Astrocyte of the cerebellum (primary cell): ENCODE data around the gene DNAH8.

Source experiments
- DNase-seq: peaks from one replicate; pipeline ENCODE4 v3.0.0-alpha.2; 2011; ENCODE audit warnings: low read depth
- H3K4me3 ChIP-seq: 2 replicates; pipeline ENCODE4 v1.5.1; 2011; ENCODE audit warnings: mild to moderate bottlenecking, low read depth, low read length, moderate library complexity
- CTCF ChIP-seq: IDR thresholded peaks from 2 replicates; pipeline ENCODE4 v1.5.1; 2012; ENCODE audit warnings: low read length, low read depth, moderate library complexity, mild to moderate bottlenecking; ENCODE audit errors: missing control alignments
- in situ Hi-C: cut with HindIII; loops from 2 replicates; pipeline ENCODE4 v1.10.0; 2017; ENCODE audit warnings: low sequenced_read_pairs

The DNAH8 gene

GRCh38 chr6:39063526-39063925 lies 348.4 kb downstream of the DNAH8 start:
- DNase-seq: no peak
- in situ Hi-C loops: no loop called here
- H3K4me3 ChIP-seq: no peak overlapping the region
- TF ChIP-seq CTCF: no peak

DNA sequence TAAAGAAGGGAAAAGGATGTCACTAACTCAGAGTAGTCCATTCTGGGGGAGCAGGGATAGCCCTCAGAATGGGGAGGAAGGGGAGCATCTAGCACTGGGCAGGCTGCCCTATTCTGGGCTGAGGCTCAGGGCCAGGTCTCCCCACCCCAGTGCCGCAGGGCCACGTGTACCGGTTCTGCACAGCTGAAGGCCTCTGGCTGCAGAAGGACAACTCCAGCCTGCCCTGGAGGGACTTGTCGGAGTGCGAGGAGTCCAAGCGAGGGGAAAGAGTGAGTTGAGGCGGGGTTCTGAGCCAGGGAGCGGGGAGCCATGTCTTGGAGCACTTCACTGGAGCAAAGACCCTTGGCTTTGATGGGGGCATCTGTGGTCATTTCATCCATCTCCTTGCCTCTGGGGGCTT lies 350.4 kb downstream of the DNAH8 start:
- H3K4me3 ChIP-seq: no peak overlapping the region
- in situ Hi-C loops: no loop called here
- no peak for DNase-seq
- TF ChIP-seq CTCF: no peak

DNA sequence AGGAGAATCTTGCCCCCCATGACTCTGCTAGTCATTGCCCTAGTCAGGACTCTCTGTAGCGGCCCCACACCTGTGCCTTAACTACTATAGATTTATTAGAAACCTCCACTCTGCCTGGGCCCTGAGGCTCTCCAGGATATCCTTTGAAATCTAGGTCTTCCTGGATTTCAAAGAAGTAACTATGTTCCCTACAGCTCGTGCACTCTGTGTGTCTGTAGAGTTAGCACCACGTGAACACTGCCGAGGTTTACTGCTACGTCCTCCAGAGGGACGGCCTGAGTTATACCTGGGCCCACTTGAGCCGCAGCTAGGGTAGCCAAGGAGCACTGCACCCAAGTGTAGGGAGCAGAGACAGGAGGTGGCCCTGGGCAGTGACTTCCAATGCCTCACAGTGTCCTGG lies 353.3 kb downstream of the DNAH8 start:
- in situ Hi-C loops: no loop called here
- no peak for DNase-seq
- no peak overlapping the region for H3K4me3 ChIP-seq
- TF ChIP-seq CTCF: no peak

DNA sequence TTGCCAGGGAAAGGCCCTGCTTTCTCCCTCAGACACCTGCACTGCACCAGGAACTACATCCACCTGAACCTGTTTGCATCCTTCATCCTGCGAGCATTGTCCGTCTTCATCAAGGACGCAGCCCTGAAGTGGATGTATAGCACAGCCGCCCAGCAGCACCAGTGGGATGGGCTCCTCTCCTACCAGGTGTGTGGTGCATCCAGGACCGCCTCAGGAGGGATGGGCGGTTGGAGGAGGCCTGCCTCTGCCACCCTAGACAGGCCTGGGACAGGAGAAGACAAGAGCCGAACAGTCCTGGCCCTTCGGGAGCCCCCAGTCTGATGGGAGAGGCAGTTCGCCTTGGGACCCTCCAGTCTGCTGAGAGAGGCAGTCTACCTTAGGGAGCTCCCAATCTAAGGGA lies 357.7 kb downstream of the DNAH8 start:
- H3K4me3 ChIP-seq: no peak overlapping the region
- no peak for DNase-seq
- in situ Hi-C loops: no loop called here
- TF ChIP-seq CTCF: no peak

DNA sequence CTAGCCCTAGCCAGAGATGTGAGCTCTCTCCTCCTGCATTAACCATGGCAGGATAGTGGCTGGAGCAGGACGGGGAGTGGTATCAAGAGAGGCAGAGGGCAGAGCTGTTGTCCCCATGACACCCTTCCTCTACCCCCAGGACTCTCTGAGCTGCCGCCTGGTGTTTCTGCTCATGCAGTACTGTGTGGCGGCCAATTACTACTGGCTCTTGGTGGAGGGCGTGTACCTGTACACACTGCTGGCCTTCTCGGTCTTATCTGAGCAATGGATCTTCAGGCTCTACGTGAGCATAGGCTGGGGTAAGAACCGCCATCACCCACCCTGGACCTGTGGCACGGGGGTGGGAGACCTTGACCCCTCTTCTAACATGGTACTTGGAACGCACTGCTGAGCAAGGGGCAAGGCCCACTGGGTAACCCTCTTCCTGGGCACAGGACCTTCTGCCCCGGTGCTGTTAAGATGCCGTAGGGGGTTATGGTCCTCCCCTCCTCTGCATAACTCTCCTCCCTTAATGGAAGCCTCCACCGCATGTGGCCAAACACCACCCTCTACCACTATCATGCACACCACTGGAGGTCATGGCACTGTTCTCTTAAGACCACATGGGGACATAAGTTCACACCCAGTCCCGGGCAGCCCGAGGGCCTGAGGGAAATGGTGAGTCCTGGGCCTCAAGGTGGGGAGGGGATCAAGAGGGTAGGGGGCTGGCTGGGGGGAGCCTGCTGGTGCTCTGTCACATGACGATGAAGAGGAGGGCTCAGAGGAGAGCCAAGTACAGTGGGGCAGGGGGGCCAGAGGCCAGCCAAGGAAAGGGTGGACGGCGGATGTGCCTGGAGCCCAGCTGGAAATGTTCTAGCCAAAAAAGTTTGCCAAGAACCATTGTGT lies 358.6 kb downstream of the DNAH8 start:
- no peak overlapping the region for H3K4me3 ChIP-seq
- in situ Hi-C loops: no loop called here
- TF ChIP-seq CTCF: no peak
- DNase-seq: no peak

- no peak for TF ChIP-seq CTCF
- in situ Hi-C loops: no loop called here
- no peak for DNase-seq
- no peak overlapping the region for H3K4me3 ChIP-seq
Measured at GRCh38 chr6:39074486-39074885, 359.4 kb downstream of the DNAH8 start.
